Measurements from ENCODE around the gene DCAF16.
"Not testable (repeated sequence)": the region's sequence is repeated elsewhere in the genome, so short reads cannot be mapped to it uniquely, and the experiment has no call there.

The DCAF16 gene

GRCh38 chr4:17810260-17811077 is at the start of gene DCAF16, which contains the start of gene NCAPG:
Gene DCAF16, minus strand, starts transcription at chr4:17810757. Its CDS starts 6,616 bp downstream, at chr4:17804141.
Gene NCAPG, plus strand, starts transcription at chr4:17810979. Its CDS starts 99 bp downstream, at chr4:17811078.
- DNase-seq (ENCODE audit: low read depth in 2 of 2, low spot score in 1 of 2), result peak; percentile 99

DNA sequence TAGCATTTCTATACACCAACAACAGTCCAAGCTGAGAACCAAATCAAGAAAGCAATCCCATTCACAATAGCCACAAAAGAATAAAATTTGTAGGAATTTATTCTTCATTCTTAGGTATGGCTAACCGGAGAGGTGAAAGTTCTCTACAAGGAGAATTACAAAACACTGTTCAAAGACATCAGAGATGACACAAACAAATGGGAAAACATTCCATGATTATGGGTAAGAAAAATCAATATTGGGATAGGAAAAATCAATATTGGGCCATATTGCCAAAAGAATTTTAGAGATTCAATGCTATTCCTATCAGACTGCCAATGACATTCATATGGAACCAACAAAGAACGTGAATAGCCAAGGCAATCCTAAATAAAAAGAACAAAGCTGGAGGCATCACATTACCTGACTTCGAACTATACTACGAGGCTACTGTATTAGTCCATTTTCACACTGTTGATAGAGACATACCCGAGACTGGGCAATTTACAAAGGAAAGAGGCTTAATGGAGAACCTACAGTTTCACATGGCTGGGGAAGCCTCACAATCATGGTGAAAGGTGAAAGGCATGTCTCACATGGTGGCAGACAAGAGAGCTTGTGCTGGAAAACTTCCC is 49.3 kb upstream of the DCAF16 start:
- no peak for DNase-seq (ENCODE audit: low read depth in 2 of 2, low spot score in 1 of 2)

- no peak for DNase-seq (ENCODE audit: low read depth in 2 of 2, low spot score in 1 of 2)
These were observed 43.5 kb upstream of the DCAF16 start for GRCh38 chr4:17854036-17854435.

DNA sequence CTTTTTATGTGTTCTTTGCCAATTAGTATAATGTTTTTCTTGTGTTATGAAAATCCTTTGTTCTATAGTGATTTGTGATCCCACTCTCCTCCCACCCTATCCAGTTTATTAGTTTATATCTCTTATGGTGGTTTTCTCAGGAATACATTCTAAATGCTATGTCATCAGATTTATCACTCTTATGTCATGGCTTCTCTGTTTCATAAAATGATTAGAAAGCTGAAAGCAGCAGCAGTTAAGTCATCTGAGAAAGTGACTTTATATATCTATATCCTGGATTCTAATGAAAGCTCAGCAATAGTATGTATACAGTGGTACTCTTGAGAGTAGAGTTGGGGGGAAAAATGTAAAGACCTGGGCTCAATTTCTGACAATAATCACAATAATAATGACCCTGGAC is 41.4 kb upstream of the DCAF16 start:
- DNase-seq (ENCODE audit: low read depth in 2 of 2, low spot score in 1 of 2), result no peak

GRCh38 chr4:17850295-17850694 is 39.7 kb upstream of the DCAF16 start:
- not testable (repeated sequence) for DNase-seq (ENCODE audit: low read depth in 2 of 2, low spot score in 1 of 2)

DNA sequence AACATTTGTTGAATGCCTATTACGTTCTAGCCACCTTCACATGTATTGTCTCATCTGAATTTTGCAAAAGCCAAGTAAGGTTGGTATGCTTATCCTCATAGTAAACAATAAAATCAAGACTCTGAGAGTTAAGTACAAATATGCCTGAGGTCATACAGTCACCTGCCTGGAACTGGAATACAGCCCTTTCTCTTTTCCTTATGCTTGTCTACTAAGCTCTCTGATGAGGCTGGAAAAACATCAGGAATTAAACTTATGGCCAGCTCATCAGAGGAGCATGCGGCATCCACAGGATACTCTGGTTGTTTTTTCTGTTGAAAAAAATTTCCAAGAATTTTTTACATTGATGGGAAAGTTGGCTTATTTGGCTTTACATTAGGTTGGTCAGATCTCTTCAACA is 35.7 kb upstream of the DCAF16 start:
- no peak for DNase-seq (ENCODE audit: low read depth in 2 of 2, low spot score in 1 of 2)

DNA sequence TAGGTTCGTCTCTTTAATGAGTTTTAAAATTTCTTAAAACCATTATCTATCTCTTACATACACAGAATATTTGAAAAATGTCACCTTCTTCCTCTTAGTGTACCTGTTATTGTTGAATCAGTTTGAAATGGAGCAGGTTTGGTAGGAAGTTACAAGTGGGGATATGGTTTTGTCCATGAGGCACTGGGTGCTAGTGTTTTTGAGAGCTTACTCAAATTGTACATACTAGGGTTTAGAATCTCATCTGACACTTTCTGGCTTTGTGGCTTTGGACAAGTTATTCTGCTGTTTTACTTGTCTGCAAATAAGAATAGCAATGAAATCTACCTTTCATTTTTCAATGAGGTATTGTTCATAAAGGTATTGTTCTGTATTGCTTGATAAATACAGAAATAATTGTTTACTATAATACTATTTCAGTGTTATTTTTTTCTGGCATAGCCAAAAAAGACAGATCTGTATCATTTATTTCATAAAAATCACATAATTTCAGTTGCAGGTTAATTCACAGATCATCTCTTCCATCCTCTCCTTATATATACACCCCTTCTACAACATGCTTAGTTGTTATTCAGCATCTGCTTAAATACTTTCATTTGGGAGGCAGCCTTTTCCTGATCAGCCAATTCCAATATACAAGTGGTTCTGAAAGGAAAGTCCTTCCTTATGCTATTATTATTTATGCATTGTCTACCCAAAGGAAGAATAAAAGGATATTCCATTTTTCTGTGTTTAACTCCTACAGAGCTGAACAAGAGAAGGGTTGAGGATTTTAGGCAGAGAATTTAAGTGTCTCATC is 13.5 kb upstream of the DCAF16 start:
- DNase-seq (ENCODE audit: low read depth in 2 of 2, low spot score in 1 of 2), result no peak

DNA sequence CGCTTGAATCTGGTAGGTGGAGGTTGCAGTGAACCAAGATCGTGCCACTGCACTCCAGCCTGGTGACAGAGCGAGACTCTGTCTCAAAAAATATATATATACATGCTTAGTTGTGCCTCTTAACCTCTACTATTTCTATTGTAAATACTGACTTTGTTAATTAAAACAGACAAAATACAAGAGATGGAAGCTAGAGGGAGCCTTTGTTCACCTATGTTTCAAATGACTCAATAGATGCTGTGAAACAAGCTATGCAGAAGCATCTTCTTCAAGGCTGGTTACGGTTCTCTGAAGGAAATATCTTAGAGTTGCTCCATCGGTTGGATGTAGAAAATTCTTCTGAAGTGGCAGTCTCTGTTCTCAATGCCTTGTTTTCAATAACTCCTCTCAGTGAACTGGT is 6.5 kb upstream of the DCAF16 start:
- no peak for DNase-seq (ENCODE audit: low read depth in 2 of 2, low spot score in 1 of 2)

- DNase-seq (ENCODE audit: low read depth in 2 of 2, low spot score in 1 of 2), result no peak
These were observed 5.6 kb upstream of the DCAF16 start for GRCh38 chr4:17816142-17816541.

DNA sequence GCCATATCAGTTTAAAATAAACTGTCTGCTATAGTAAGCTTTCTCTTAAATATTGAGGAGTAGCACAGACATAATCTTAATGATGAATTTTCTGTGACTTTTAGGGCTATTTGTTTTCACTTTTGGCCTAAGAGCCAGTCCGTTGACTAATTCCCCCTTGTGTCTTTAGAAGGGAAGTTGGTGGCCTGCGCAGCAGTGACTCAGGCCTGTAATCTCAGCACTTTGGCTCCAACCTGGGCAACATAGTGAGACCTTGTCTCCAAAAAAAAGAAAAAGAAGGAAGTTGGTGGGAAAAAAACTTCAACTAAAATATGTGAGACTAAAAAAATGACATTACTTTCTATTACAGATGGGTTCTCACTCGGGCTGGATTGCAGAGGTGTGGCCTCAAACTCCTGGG is 3.6 kb upstream of the DCAF16 start:
- no peak for DNase-seq (ENCODE audit: low read depth in 2 of 2, low spot score in 1 of 2)

- DNase-seq (ENCODE audit: low read depth in 2 of 2, low spot score in 1 of 2), result no peak
These were observed 2.2 kb upstream of the DCAF16 start for GRCh38 chr4:17812801-17813200.

DNA sequence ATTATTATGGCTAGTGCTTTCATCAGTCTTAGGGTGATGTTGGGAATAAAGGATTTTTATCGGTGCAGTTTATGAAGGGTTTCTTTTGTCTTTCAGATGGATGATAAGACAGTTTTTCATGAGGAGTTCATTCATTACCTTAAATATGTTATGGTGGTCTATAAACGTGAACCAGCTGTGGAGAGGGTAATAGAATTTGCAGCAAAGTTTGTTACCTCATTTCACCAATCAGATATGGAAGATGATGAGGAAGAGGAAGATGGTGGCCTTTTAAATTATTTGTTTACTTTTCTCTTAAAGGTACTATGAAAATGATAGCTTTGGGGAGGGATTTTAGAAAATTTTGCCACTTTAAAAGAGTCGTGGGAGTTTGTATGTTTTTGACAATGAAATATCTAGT is 1.6 kb upstream of the DCAF16 start:
- DNase-seq (ENCODE audit: low read depth in 2 of 2, low spot score in 1 of 2), result no peak

GRCh38 chr4:17811078-17811603 is 584 bp upstream of the DCAF16 start:
- no peak for DNase-seq (ENCODE audit: low read depth in 2 of 2, low spot score in 1 of 2)

GRCh38 chr4:17809667-17810066 is 890 bp downstream of the DCAF16 start:
- DNase-seq (ENCODE audit: low read depth in 2 of 2, low spot score in 1 of 2), result no peak

- no peak for DNase-seq (ENCODE audit: low read depth in 2 of 2, low spot score in 1 of 2)
These were observed 3.1 kb downstream of the DCAF16 start for GRCh38 chr4:17807446-17807845.

DNA sequence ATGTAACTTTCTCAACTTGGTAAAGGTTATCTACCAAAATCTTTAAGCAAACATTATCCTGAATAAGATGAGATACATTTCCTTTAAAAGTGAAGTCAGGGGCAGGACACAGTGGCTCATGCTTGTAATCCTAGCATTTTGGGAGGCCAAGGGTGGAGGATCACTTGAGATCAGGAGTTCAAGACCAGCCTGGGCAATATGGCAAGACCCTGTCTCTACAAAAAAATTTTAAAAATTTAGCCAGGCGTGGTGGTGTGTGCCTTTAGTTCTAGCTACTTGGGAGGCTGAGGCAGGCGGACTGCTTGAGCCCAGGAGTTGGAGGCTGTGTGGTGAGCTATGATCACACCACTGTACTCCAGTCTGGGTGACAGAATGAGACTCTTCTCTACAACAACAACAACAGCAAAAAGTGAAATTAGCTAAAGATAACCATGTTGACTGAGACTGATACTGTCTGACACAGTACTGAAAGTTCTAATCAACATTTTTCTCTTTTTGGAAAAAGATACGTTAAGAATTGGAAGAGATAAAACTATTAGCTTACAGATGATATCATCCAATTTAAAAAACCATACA is 4.9 kb downstream of the DCAF16 start:
- DNase-seq (ENCODE audit: low read depth in 2 of 2, low spot score in 1 of 2), result no peak

GRCh38 chr4:17797808-17798207 is 12.7 kb downstream of the DCAF16 start:
- DNase-seq (ENCODE audit: low read depth in 2 of 2, low spot score in 1 of 2), result no peak

DNA sequence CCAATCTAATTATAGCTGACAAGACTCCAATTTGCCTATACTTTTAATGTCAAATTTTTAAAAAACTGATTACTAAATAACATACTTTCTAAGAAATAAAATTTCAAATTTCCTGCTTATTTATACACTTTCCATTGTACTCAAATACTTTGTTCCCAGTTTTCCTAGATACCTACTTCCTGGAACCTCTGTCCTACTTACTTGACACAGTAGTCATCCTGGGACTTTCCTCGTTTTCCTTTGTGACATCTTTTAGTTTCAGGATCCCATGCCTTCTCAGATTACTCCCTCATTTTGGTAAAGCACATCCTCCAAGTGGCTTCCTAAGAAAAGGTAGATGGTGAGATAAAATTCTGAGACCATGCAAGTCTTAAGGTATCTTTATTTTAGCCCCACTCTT is 15.8 kb downstream of the DCAF16 start:
- no peak for DNase-seq (ENCODE audit: low read depth in 2 of 2, low spot score in 1 of 2)

- no peak for DNase-seq (ENCODE audit: low read depth in 2 of 2, low spot score in 1 of 2)
These were observed 21.6 kb downstream of the DCAF16 start for GRCh38 chr4:17788956-17789355.

DNA sequence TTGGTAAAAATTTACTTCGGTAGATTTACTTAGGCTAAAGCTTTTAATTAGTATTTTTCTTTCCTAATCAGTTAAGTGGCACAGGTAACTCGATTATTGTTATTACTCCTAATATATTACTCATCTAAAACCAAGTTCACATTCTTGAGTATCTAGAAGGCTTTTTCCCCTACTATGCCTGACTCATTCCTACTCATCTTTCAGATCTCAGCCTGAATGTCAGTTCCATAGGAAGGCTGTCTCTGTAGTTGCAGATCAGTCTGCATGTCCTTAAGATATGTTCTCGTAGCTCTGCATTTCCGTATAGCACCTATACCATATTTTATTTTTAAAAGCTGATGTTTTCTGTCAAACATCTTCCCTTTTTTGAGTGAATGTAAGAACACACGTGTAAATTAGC is 23.2 kb downstream of the DCAF16 start:
- no peak for DNase-seq (ENCODE audit: low read depth in 2 of 2, low spot score in 1 of 2)

- DNase-seq (ENCODE audit: low read depth in 2 of 2, low spot score in 1 of 2), result no peak
These were observed 24.0 kb downstream of the DCAF16 start for GRCh38 chr4:17786567-17786966.

Data from stimulated activated CD8-positive, alpha-beta memory T cell treated with anti-CD3 and anti-CD28 coated beads, Interleukin-4, amount 100 ng/mL, for 4 hours (primary cell).